Natural killer cell (primary cell): ENCODE data around the gene MLLT6. TPM values are rescaled to one million over a fixed set of nuclear protein-coding genes. Genes with fewer than 3 reads are reported as not detected.

ENCODE experiments used
- ATAC-seq, 3 donors: fragments of 150-1000 bp in 2 of 3; fragments of 200-7000 bp in 1 of 3; cut with Tn5 transposase; 1 replicate in 1 of 3; 2 replicates in 2 of 3; pipeline ENCODE4 v1.10.0; 2021; ENCODE audit warnings: mild to moderate bottlenecking in 2 of 3, moderate library complexity in 2 of 3
- DNase-seq, 2 donors: peaks; one replicate each; pipeline versions ENCODE4 v3.0.0 to v3.0.0-alpha.2; 2013 to 2021; ENCODE audit warnings: mixed read lengths in 1 of 2
- H3K27ac ChIP-seq: one replicate; pipeline ENCODE4 v1.5.1; 2013; ENCODE audit warnings: mild to moderate bottlenecking, low read length
- H3K27me3 ChIP-seq: one replicate; pipeline ENCODE4 v1.6.1; 2013; ENCODE audit warnings: low read length; ENCODE audit not compliant: control insufficient read depth, insufficient read depth
- H3K36me3 ChIP-seq: one replicate; pipeline ENCODE4 v1.6.1; 2013; ENCODE audit warnings: low read length; ENCODE audit not compliant: control insufficient read depth, insufficient read depth
- H3K4me1 ChIP-seq: one replicate; pipeline ENCODE4 v1.6.1; 2013; ENCODE audit warnings: low read length; ENCODE audit not compliant: control insufficient read depth, insufficient read depth
- H3K4me3 ChIP-seq: one replicate; pipeline ENCODE4 v1.5.1; 2013; ENCODE audit warnings: low read length
- H3K9me3 ChIP-seq: one replicate; pipeline ENCODE4 v1.6.1; 2013; ENCODE audit warnings: low read length; ENCODE audit not compliant: control insufficient read depth, insufficient read depth
- H3K27ac Mint-ChIP-seq, 2 donors: one replicate each; pipeline ENCODE4 v1.8.0; 2022; ENCODE audit warnings: mild to moderate bottlenecking in 2 of 2, mixed read lengths in 2 of 2, moderate library complexity in 1 of 2
- H3K27me3 Mint-ChIP-seq, 2 donors: one replicate each; pipeline ENCODE4 v1.8.0; 2022; ENCODE audit warnings: low read depth in 2 of 2, mixed read lengths in 2 of 2
- H3K36me3 Mint-ChIP-seq: one replicate; pipeline ENCODE4 v1.8.0; 2022; ENCODE audit warnings: mixed read lengths
- H3K4me1 Mint-ChIP-seq, 2 donors: one replicate each; pipeline ENCODE4 v1.8.0; 2022; ENCODE audit warnings: mixed read lengths in 2 of 2
- H3K4me3 Mint-ChIP-seq: one replicate; pipeline ENCODE4 v1.8.0; 2022; ENCODE audit warnings: mild to moderate bottlenecking, moderate library complexity, mixed read lengths
- H3K9me3 Mint-ChIP-seq, 2 donors: one replicate each; pipeline ENCODE4 v1.8.0; 2022; ENCODE audit warnings: mixed read lengths in 2 of 2
- CTCF ChIP-seq: fragments of 200-600 bp; IDR thresholded peaks from one replicate; pipeline ENCODE4 v1.8.0; 2022; ENCODE audit warnings: antibody characterized with exemption
- WGBS: methylation state at CpG from one replicate; pipeline ENCODE4 v1.1.7; 2013; ENCODE audit warnings: missing lambda C conversion rate; ENCODE audit not compliant: insufficient coverage; 5-methylcytosine and 5-hydroxymethylcytosine counted together
- intact Hi-C: fragments of 100-400 bp; cut with micrococcal nuclease; formaldehyde crosslinking; loops from one replicate; pipeline ENCODE4 v1.14.2; 2022
- total RNA-seq, 4 donors: library from RNA; stranded (reverse); fragments of 120-200 nt in 1 of 4; gene quantifications; one replicate each; pipeline versions ENCODE4 v1.2.3 to v1.2.4, GENCODE V29; 2013 to 2022

MLLT6 gene
- total RNA-seq, 3 donors from 2014 or later (not counting 1 experiment from before 2014, with no cell fraction given): 478 to 578 (median 485) TPM

GRCh38 chr17:38681096-38681495, 24.0 kb upstream of the MLLT6 start:
- peaks cover under 1% of the 10 kb centered on the region for H3K27me3 ChIP-seq
- Mint-ChIP-seq H3K4me1 (peaks cover 0 to 5% of the 10 kb centered on the region in 2 donors), H3K27ac (no peak overlapping the region), H3K27me3 (peaks cover 0 to 7% of the 10 kb centered on the region in 2 donors), H3K9me3 (no peaks in the 10 kb centered on the region), H3K4me3 (no peak overlapping the region), H3K36me3 (no peaks in the 10 kb centered on the region)
- H3K9me3 ChIP-seq: no peaks in the 10 kb centered on the region
- DNase-seq (no peak), ATAC-seq (no peak)
- peaks cover 10% of the 10 kb centered on the region for H3K4me1 ChIP-seq
- TF ChIP-seq CTCF: no peak
- no peak overlapping the region for H3K4me3 ChIP-seq
- no peak overlapping the region for H3K27ac ChIP-seq
- WGBS: 80% methylated on average over 2 of the region's 3 CpGs
- intact Hi-C loops: no loop called here
- H3K36me3 ChIP-seq: no peaks in the 10 kb centered on the region

GRCh38 chr17:38685491-38685890, 19.6 kb upstream of the MLLT6 start:
- no peak for DNase-seq
- 75% methylated on average over 12 of the region's 12 CpGs for WGBS
- H3K4me3 Mint-ChIP-seq: no peak overlapping the region

GRCh38 chr17:38687286-38687685, 17.8 kb upstream of the MLLT6 start:
- no peak for TF ChIP-seq CTCF
- Mint-ChIP-seq H3K4me3 (no peak overlapping the region), H3K9me3 (no peaks in the 10 kb centered on the region), H3K36me3 (no peaks in the 10 kb centered on the region), H3K4me1 (peaks cover 6 to 9% of the 10 kb centered on the region in 2 donors), H3K27ac (no peak overlapping the region), H3K27me3 (peaks cover 0 to 7% of the 10 kb centered on the region in 2 donors)
- no peaks in the 10 kb centered on the region for H3K27me3 ChIP-seq
- no peaks in the 10 kb centered on the region for H3K4me1 ChIP-seq
- H3K27ac ChIP-seq: no peak overlapping the region
- no peaks in the 10 kb centered on the region for H3K9me3 ChIP-seq
- intact Hi-C loops: no loop called here
- DNase-seq (no peak), ATAC-seq (no peak)
- H3K4me3 ChIP-seq: no peak overlapping the region
- H3K36me3 ChIP-seq: no peaks in the 10 kb centered on the region
- WGBS: 87% methylated on average over 5 of the region's 5 CpGs

More at GRCh38 chr17:38685491-38685890, 19.6 kb upstream of the MLLT6 start:
- no peaks in the 10 kb centered on the region for H3K27me3 ChIP-seq
- TF ChIP-seq CTCF: no peak
- Mint-ChIP-seq H3K27ac (no peak overlapping the region), H3K4me1 (peaks cover under 1 to 1% of the 10 kb centered on the region in 2 donors), H3K27me3 (peaks cover 0 to 7% of the 10 kb centered on the region in 2 donors), H3K36me3 (no peaks in the 10 kb centered on the region), H3K9me3 (no peaks in the 10 kb centered on the region)
- H3K4me3 ChIP-seq: no peak overlapping the region
- H3K9me3 ChIP-seq: no peaks in the 10 kb centered on the region
- no peaks in the 10 kb centered on the region for H3K36me3 ChIP-seq
- ATAC-seq: no peak
- no peaks in the 10 kb centered on the region for H3K4me1 ChIP-seq
- no peak overlapping the region for H3K27ac ChIP-seq
- intact Hi-C loops: no loop called here

GRCh38 chr17:38690386-38690785, 14.7 kb upstream of the MLLT6 start:
- no peaks in the 10 kb centered on the region for H3K27me3 ChIP-seq
- H3K27ac Mint-ChIP-seq: peak overlapping the region in 1 of 2 donors; percentile 20
- ATAC-seq: no peak
- intact Hi-C loops: no loop called here
- H3K4me1 Mint-ChIP-seq: peaks cover 6 to 9% of the 10 kb centered on the region in 2 donors
- H3K36me3 Mint-ChIP-seq: no peaks in the 10 kb centered on the region
- WGBS: 94% methylated on average over 2 of the region's 4 CpGs
- no peak overlapping the region for H3K4me3 ChIP-seq
- no peaks in the 10 kb centered on the region for H3K4me1 ChIP-seq
- peaks cover 0 to 10% of the 10 kb centered on the region in 2 donors for H3K27me3 Mint-ChIP-seq
- DNase-seq: no peak
- H3K9me3 ChIP-seq: no peaks in the 10 kb centered on the region
- H3K36me3 ChIP-seq: no peaks in the 10 kb centered on the region
- no peak overlapping the region for H3K27ac ChIP-seq
- H3K4me3 Mint-ChIP-seq: no peak overlapping the region
- no peaks in the 10 kb centered on the region for H3K9me3 Mint-ChIP-seq
- no peak for TF ChIP-seq CTCF
